ENCODE measurements around the gene CDH13. TPM values are rescaled to one million over a fixed set of nuclear protein-coding genes. Genes with fewer than 3 reads are reported as not detected.

CDH13 gene
- total RNA-seq, 4 donors from 2014 or later = 12.5 to 35.9 (median 22.1) TPM

GRCh38 chr16:82655720-82656490, 29.1 kb downstream of the CDH13 start:
- ATAC-seq (ENCODE audit: low FRiP score) (no peak), DNase-seq (ENCODE audit: low spot score) (no peak)
- TF ChIP-seq, protein P1, sequence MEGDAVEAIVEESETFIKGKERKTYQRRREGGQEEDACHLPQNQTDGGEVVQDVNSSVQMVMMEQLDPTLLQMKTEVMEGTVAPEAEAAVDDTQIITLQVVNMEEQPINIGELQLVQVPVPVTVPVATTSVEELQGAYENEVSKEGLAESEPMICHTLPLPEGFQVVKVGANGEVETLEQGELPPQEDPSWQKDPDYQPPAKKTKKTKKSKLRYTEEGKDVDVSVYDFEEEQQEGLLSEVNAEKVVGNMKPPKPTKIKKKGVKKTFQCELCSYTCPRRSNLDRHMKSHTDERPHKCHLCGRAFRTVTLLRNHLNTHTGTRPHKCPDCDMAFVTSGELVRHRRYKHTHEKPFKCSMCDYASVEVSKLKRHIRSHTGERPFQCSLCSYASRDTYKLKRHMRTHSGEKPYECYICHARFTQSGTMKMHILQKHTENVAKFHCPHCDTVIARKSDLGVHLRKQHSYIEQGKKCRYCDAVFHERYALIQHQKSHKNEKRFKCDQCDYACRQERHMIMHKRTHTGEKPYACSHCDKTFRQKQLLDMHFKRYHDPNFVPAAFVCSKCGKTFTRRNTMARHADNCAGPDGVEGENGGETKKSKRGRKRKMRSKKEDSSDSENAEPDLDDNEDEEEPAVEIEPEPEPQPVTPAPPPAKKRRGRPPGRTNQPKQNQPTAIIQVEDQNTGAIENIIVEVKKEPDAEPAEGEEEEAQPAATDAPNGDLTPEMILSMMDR (IDR thresholded peaks at IDR 0.05) = no peak

DNA sequence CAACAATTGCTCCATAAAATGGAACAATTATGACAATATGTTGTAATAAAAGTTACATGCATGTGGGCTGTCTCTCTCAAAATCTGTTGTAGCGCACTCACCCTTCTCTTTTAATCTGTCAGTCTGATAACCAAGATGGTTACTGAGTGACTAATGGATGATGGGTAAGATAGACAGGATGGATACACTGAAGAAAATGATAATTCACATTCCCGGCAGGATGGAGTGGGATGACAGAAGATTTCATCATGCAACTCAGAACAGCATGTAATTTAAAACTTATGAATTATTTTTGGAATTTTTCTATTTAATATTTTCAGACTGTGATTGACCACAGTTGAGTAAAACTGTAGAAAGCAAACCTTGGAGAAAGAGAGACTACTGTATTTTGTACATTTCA, 30.5 kb downstream of the CDH13 start:
- TF ChIP-seq, protein P1 (IDR thresholded peaks at IDR 0.05) = no peak
- ATAC-seq (ENCODE audit: low FRiP score) (no peak), DNase-seq (ENCODE audit: low spot score) (no peak)

DNA sequence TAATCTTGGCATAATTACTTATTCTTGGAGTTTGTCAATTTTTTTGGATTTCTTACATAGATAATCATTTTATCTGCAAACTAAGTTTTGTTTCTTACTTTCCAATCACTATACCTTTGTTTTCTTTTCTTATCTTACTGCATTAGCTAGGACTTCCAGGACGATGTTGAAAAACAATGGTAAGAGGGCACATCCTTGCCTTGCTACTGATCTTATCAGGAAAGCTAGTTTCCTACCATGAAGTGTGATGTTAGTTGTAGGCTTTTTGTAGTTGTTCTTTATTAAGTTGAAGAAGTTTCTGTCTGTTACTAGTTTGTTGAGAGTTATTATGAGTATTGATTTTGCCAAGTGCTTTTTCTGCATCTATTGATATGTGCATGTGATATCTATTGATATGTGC, 31.0 kb downstream of the CDH13 start:
- ATAC-seq (ENCODE audit: low FRiP score) (no peak), DNase-seq (ENCODE audit: low spot score) (no peak)
- TF ChIP-seq, protein P1 (IDR thresholded peaks at IDR 0.05) = no peak

DNA sequence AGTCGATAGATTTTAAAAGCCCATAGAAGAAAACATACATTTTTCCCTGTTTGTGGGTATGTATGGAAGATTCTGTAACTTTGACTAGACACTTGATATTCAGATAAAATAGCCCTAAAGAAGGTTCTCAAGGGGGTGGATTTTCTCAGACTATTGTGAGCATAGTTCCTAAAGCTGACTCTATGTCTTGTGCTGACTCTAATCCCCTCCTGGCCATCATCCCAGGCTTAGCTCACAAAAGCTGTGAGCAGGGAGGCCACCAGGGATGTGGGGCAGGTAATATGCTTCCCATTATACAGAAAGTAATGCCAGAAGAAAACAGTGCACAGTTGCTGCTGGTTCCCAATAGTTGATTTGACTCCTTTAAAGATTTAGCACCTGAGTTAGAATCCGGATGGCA, 32.0 kb downstream of the CDH13 start:
- DNase-seq (ENCODE audit: low spot score) (no peak), ATAC-seq (ENCODE audit: low FRiP score) (no peak)
- TF ChIP-seq, protein P1 (IDR thresholded peaks at IDR 0.05) = no peak

- no peak for DNase-seq (ENCODE audit: low spot score)
- TF ChIP-seq, protein P1 (IDR thresholded peaks at IDR 0.05) = no peak
- ATAC-seq (ENCODE audit: low FRiP score) = no peak
Observed at GRCh38 chr16:82660075-82660645, 33.4 kb downstream of the CDH13 start.

GRCh38 chr16:82660966-82661365, 34.2 kb downstream of the CDH13 start:
- DNase-seq (ENCODE audit: low spot score) (no peak), ATAC-seq (ENCODE audit: low FRiP score) (no peak)
- TF ChIP-seq, protein P1 (IDR thresholded peaks at IDR 0.05) = no peak

DNA sequence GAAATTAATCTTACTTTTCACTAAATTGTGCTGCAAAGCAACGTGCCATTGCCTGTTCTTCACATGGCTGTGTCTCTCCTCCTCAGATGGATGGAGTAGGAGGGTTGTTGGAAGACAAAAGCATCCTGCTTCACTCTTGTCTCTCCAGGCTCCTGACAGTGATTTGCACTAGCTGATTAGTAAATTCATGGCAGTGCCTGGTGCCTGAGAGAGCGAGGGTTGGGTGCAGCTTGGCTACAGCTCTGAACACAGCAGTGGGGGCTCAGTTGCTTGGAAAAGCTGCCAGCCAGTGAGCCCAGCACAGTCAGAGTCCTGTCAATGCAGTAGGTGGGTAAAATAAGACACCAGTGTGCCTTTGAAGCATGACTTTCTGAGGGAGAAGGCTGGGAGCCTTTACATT, 37.4 kb downstream of the CDH13 start:
- DNase-seq (ENCODE audit: low spot score) = no peak
- ATAC-seq (ENCODE audit: low FRiP score) = no peak
- TF ChIP-seq, protein P1 (IDR thresholded peaks at IDR 0.05) = no peak
